IPS-18a (cell line): Measurements from ENCODE around the gene RAB6B.

Source experiments
- H3K27ac ChIP-seq: one replicate; pipeline ENCODE4 v1.5.1; 2013; ENCODE audit warnings: low read length
- H3K27me3 ChIP-seq: one replicate; pipeline ENCODE4 v1.6.1; 2013; ENCODE audit warnings: mild to moderate bottlenecking, low read length; ENCODE audit not compliant: control insufficient read depth, insufficient read depth
- H3K36me3 ChIP-seq: one replicate; pipeline ENCODE4 v1.6.1; 2013; ENCODE audit warnings: low read depth, low read length; ENCODE audit not compliant: control insufficient read depth
- H3K4me1 ChIP-seq: one replicate; pipeline ENCODE4 v1.6.1; 2013; ENCODE audit warnings: low read depth, low read length; ENCODE audit not compliant: control insufficient read depth
- H3K4me3 ChIP-seq: one replicate; pipeline ENCODE4 v1.5.1; 2013; ENCODE audit warnings: low read length
- H3K9ac ChIP-seq: one replicate; pipeline ENCODE4 v1.6.1; 2013; ENCODE audit warnings: mild to moderate bottlenecking, low read length, moderate library complexity
- H3K9me3 ChIP-seq: one replicate; pipeline ENCODE4 v1.6.1; 2013; ENCODE audit warnings: low read depth, low read length; ENCODE audit not compliant: control insufficient read depth

The RAB6B gene

GRCh38 chr3:133859381-133860234, 36.1 kb downstream of the RAB6B start:
- Histone ChIP-seq H3K4me1 (peaks cover 7% of the 10 kb centered on the region), H3K9me3 (no peaks in the 10 kb centered on the region), H3K27me3 (no peaks in the 10 kb centered on the region), H3K27ac (no peak overlapping the region), H3K4me3 (no peak overlapping the region), H3K36me3 (no peaks in the 10 kb centered on the region), H3K9ac (no peak overlapping the region)

DNA sequence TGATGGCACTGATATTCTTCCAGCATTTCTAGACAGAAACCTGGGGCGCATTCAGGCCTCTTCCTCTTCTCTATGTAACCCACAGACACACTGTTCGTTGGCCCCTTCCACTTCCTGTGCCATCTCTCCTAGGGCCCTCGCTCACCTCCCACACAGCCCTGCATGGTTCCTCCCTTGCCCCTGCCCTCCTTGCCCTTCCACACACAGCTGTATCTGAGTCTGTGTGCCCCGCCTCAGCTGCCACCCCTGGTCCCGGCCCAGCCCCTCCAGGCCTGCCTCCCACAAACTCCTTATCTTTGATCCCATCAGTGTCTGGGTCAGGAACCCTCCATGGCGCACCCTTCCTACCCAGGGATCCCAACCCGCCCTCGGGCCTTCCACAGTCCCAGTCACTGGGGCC, 37.9 kb downstream of the RAB6B start:
- no peaks in the 10 kb centered on the region for H3K36me3 ChIP-seq
- H3K9me3 ChIP-seq, result no peaks in the 10 kb centered on the region
- no peaks in the 10 kb centered on the region for H3K27me3 ChIP-seq
- H3K9ac ChIP-seq, result no peak overlapping the region
- H3K4me1 ChIP-seq, result peaks cover 8% of the 10 kb centered on the region
- no peak overlapping the region for H3K4me3 ChIP-seq
- H3K27ac ChIP-seq, result no peak overlapping the region

- Histone ChIP-seq H3K36me3 (no peaks in the 10 kb centered on the region), H3K4me1 (peaks cover 8% of the 10 kb centered on the region), H3K27ac (no peak overlapping the region), H3K27me3 (no peaks in the 10 kb centered on the region), H3K4me3 (no peak overlapping the region), H3K9me3 (no peaks in the 10 kb centered on the region), H3K9ac (no peak overlapping the region)
These were observed 39.4 kb downstream of the RAB6B start for GRCh38 chr3:133856316-133856715.

- H3K4me3 ChIP-seq, result no peak overlapping the region
- peaks cover 8% of the 10 kb centered on the region for H3K4me1 ChIP-seq
- H3K27me3 ChIP-seq, result no peaks in the 10 kb centered on the region
- H3K27ac ChIP-seq, result no peak overlapping the region
- no peaks in the 10 kb centered on the region for H3K36me3 ChIP-seq
- no peaks in the 10 kb centered on the region for H3K9me3 ChIP-seq
- no peak overlapping the region for H3K9ac ChIP-seq
These were observed 39.9 kb downstream of the RAB6B start for GRCh38 chr3:133855772-133856171.

- H3K27ac ChIP-seq, result no peak overlapping the region
- no peaks in the 10 kb centered on the region for H3K27me3 ChIP-seq
- H3K4me3 ChIP-seq, result no peak overlapping the region
- no peaks in the 10 kb centered on the region for H3K9me3 ChIP-seq
- H3K9ac ChIP-seq, result no peak overlapping the region
- H3K36me3 ChIP-seq, result no peaks in the 10 kb centered on the region
- peaks cover 8% of the 10 kb centered on the region for H3K4me1 ChIP-seq
These were observed 40.7 kb downstream of the RAB6B start for GRCh38 chr3:133855002-133855370.

GRCh38 chr3:133854264-133855001, 41.2 kb downstream of the RAB6B start:
- Histone ChIP-seq H3K36me3 (no peaks in the 10 kb centered on the region), H3K9me3 (no peaks in the 10 kb centered on the region), H3K4me1 (peaks cover 8% of the 10 kb centered on the region), H3K27ac (no peak overlapping the region), H3K4me3 (no peak overlapping the region), H3K27me3 (no peaks in the 10 kb centered on the region), H3K9ac (no peak overlapping the region)

DNA sequence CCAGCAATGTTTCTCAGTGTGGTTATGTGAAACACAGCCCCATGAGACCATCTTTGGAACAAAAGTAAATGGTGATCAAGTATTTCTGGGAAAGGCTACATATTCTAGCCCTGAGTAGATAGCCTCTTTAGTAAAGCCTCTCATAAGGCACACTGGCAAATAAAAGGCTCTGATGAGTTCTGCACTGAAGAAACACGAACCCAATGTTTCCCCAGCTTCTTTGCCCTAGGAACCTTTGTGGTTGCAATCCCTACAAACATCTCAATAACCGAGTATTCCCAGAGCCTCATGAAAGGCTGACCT, 41.8 kb downstream of the RAB6B start:
- no peaks in the 10 kb centered on the region for H3K9me3 ChIP-seq
- H3K9ac ChIP-seq, result no peak overlapping the region
- no peaks in the 10 kb centered on the region for H3K36me3 ChIP-seq
- peaks cover 8% of the 10 kb centered on the region for H3K4me1 ChIP-seq
- no peak overlapping the region for H3K4me3 ChIP-seq
- H3K27ac ChIP-seq, result no peak overlapping the region
- H3K27me3 ChIP-seq, result no peaks in the 10 kb centered on the region

GRCh38 chr3:133853063-133853924, 42.4 kb downstream of the RAB6B start:
- H3K9me3 ChIP-seq, result no peaks in the 10 kb centered on the region
- H3K27ac ChIP-seq, result no peak overlapping the region
- no peak overlapping the region for H3K4me3 ChIP-seq
- no peak overlapping the region for H3K9ac ChIP-seq
- peaks cover 8% of the 10 kb centered on the region for H3K4me1 ChIP-seq
- no peaks in the 10 kb centered on the region for H3K36me3 ChIP-seq
- H3K27me3 ChIP-seq, result no peaks in the 10 kb centered on the region

- peaks cover 8% of the 10 kb centered on the region for H3K4me1 ChIP-seq
- no peaks in the 10 kb centered on the region for H3K9me3 ChIP-seq
- H3K36me3 ChIP-seq, result no peaks in the 10 kb centered on the region
- no peak overlapping the region for H3K4me3 ChIP-seq
- H3K9ac ChIP-seq, result no peak overlapping the region
- H3K27me3 ChIP-seq, result no peaks in the 10 kb centered on the region
- H3K27ac ChIP-seq, result no peak overlapping the region
These were observed 43.8 kb downstream of the RAB6B start for GRCh38 chr3:133851931-133852330.

DNA sequence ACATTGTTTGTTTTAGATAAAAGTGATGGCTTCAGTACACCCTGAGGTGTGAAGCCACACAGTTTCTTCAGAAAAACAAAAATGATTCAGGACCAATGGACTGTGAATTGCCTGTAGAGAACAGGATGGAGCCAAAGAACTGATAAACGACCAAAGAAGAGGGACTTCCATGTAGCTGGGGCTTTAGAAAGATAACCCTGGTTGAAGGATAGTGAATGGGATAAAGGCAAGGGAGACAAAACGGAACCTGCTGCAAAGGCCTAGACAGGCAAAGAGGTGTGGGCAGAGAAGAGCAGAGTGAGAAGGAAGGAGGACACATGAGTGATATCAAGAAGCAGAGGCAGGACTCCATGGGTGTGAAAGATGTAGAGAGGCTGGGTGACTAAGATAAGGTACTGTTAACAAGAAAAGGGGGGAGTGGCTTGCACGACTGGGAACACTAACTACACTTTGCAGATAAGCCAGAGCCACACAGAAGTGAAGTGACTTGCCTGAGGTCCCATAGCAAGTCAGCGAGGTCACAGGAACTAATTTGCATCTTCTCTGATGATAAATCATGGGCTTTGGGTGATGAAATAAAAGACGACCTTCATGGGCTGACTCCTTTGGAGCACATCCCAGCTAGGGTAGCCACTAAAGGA, 44.3 kb downstream of the RAB6B start:
- H3K27ac ChIP-seq, result no peak overlapping the region
- H3K9ac ChIP-seq, result no peak overlapping the region
- H3K4me1 ChIP-seq, result peaks cover 8% of the 10 kb centered on the region
- no peaks in the 10 kb centered on the region for H3K27me3 ChIP-seq
- no peaks in the 10 kb centered on the region for H3K9me3 ChIP-seq
- no peaks in the 10 kb centered on the region for H3K36me3 ChIP-seq
- H3K4me3 ChIP-seq, result no peak overlapping the region

DNA sequence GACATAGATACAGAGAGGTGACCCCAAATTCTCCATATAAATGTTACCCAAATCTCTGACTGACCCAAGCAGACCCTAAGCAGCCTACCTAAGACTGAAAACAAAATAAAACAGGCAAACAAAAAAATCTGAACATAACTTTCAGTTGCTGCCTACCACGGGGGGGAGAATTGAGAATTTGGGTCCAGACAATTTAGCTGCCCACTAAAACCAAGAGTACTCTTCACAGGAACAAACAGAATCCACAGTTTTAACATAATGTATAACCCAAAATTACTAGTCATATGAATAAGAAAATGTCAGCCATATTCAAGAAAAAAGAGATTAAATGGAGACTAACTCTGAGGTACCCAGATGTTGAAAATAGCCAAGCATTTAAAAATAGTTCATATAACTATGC, 45.6 kb downstream of the RAB6B start:
- Histone ChIP-seq H3K9ac (no peak overlapping the region), H3K9me3 (no peaks in the 10 kb centered on the region), H3K36me3 (no peaks in the 10 kb centered on the region), H3K27ac (no peak overlapping the region), H3K4me3 (no peak overlapping the region), H3K27me3 (no peaks in the 10 kb centered on the region), H3K4me1 (peaks cover 5% of the 10 kb centered on the region)
